NCI-H2171 (cell line): ENCODE results near the gene CENPH.
"Not testable (repeated sequence)": the region's sequence is repeated elsewhere in the genome, so short reads cannot be mapped to it uniquely, and the experiment has no call there.

Experiments used
- DNase-seq: peaks from one replicate; lab custom pipeline; 2025; lab: John Stamatoyannopoulos, UW

The CENPH gene, protein sequence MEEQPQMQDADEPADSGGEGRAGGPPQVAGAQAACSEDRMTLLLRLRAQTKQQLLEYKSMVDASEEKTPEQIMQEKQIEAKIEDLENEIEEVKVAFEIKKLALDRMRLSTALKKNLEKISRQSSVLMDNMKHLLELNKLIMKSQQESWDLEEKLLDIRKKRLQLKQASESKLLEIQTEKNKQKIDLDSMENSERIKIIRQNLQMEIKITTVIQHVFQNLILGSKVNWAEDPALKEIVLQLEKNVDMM

DNA sequence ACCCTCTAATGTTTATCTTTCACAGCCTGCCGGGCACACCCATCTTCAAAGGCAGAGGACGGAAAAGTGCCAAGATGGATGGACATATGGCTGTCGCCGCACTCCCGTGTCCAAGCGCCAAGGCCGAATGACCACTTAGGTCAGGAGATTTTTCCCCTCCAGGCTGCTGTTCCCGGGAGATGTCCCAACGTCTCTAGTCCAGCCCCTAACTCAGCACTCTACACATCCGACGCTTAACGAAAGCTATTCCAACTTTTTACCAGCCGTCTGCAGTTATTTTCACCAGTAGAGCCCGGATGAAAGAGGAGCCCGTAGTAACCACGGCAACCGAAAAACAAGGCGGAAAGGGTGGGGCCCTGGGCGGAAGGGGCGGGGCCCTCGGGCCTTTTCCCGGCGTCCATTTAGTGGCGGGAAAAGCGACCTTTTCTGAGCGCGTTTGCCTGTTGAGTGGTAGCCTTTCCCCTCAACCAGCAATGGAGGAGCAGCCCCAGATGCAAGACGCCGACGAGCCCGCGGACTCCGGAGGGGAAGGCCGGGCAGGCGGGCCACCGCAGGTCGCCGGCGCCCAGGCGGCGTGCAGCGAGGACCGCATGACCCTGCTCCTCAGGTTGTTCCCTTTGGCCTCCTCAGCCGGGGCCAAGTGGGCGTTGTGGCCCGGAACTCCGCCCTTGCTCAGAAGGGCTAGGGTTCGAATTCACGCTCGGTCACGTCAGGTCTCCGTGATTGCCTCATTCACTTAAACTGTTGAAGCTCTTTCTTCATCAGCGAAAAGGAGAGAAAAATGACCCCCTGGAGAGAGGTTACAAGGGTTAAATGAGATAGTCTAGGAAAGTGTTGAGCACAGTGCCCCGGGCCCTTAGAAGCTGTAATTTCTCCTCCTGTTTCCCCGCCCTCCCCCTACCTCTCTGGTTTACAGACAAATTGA is at the start of gene CENPH:
CENPH (plus strand) TSS at position 422 of the 925 bp plus-strand sequence; CDS start at position 474, 52 bp downstream.
- DNase-seq: peak; percentile 77

DNA sequence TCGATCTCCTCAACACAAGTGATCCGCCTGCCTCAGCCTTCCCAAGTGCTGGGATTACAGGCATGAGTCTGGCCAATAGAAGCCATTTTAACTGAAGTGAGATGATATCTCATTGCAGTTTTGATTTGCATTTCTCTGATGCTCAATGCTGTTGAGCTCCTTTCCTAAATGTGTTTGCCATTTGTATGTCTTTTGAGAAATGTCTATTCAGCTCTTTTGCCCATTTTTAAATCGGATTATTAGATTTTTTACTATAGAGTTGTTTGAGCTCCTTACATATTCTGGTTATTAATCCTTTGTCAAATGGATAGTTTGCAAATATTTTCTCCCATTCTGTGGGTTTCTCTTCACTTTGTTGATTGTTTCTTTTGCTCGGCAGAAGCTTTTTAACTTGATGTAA is 49.1 kb upstream of the CENPH start:
- not testable (repeated sequence) for DNase-seq

DNA sequence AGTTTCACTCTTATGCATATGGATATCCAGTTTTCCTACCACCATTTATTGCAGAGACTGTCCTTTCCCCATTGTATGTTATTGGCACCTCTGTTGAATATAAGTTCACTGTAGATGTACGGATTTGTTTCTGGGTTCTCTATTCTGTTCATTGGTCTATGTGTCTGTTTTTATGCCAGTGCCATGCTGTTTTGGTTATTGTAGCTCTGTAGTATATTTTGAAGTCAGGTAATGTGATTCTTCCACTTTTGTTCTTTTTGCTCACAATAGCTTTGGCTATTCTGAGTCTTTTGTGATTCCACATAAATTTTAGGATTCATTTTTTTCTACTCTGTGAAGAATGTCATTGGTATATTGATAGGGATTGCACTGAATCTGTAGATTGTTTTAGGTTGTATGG is 48.6 kb upstream of the CENPH start:
- DNase-seq: no peak

DNA sequence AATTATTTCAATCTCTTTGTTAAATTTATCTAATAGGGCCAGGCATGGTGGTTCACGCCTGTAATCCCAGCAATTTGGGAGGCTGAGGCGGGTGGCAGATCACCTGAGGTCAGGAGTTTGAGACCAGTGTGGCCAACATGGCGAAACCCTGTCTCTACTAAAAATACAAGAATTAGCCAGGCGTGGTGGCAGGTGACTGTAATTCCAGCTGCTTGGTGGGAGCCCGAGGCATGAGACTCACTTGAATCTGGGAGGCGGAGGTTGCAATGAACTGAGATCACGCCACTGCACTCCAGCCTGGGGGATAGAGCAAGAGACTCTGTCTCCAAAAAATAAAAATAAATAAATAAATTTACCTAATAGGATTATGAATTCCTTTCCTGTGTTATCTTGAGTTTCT is 40.8 kb upstream of the CENPH start:
- not testable (repeated sequence) for DNase-seq

DNA sequence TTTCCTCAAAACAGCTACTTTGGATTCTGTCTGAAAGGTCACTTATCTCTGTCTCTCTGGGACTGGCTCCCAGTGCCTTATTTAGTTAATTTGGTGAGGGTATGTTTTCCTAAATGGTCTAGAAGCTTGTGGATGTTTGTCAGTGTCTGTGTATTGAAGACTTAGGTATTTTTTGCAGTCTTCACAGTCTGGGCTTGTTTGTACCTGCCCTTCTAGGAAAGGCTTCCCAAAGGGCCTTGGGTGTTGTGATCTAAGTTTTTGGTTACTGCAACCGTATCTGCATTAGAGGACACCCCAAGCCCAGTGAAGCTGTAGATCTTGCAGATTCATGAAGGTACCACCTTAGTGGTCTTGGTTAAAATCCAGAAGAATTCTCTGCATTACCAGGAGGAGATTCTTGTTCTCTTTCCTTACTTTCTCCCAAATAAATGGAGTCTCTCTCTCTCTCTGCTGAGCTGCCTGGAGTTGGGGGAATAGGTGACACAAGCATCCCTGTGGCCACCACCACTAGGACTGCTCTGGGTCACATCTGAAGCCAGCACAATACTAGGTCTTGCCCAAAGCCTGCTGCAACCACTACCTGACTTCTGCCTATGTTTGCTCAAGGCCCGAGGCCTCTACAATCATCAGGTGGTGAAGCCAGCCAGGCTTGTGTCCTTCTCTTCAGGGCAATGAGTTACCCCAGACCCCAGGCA is 40.3 kb upstream of the CENPH start:
- DNase-seq: no peak

DNA sequence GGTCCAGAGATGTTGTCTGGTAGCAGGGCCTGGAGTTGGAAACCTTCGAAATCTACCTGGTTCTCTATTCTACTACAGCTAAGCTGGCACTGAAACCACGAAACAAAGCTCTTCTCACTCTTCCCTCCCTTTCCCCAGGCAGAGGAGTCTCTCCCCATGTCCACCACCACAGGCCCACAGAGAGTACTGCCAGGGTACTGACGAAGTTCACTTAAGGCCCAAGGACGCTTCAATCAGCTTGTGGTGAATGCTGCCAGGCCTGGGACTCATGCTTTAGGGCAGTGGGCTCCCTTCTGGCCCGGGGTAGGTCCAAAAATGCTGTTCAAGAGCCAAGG is 39.7 kb upstream of the CENPH start:
- DNase-seq: no peak

DNA sequence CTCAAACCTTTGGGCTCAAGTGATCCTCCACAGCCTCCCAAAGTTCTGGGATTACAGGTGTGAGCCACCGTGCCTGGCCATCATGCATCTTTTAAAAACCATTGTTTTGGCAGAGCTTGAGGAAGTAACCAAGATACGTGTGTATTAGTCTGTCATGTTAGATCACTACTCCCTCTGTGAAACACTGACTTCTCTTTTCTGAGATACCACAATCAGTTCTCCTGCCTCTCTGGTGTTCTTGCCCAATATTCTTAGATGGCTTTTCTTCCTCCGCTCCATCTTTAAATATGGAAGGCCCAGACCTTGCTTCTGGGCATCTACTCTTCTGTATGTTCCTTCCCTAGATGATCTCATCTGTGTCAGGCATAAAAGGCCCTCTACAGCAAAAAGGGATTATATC is 36.7 kb upstream of the CENPH start:
- no peak for DNase-seq

DNA sequence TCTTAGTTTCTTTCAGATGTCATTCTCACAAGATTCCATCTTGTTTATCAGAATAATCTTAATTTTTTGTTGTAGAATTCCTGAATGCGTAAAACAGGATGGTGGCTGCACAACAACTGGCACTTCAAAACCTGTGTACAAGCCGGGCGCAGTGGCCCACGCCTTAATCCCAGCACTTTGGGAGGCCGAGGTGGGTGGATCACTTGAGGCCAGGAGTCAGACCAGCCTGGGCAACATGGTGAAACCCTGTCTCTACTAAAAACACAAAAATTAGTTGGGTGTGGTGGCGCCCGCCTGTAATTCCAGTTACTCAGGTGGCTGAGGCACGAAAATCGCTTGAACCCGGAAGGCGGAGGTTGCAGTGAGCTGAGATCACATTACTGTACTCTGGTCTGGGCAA is 32.9 kb upstream of the CENPH start:
- no peak for DNase-seq

DNA sequence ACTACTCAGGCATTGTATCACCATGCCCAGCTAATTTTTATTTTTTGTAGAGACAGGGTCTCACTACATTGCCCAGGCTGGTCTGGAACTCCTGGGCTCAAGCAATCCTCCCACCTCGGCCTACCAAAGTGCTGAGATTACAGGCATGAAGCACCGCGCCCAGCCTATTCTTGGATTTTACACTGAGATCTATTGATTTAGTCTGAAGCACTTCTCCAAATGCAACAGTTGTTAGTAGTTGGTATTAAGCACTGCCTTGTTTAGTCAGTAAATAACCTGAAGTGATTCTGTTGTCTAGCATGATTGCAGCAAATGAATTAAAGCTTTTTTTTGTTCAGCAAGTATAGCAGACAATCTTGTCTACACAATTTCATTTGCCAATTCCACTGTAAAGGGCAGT is 31.3 kb upstream of the CENPH start:
- no peak for DNase-seq

DNA sequence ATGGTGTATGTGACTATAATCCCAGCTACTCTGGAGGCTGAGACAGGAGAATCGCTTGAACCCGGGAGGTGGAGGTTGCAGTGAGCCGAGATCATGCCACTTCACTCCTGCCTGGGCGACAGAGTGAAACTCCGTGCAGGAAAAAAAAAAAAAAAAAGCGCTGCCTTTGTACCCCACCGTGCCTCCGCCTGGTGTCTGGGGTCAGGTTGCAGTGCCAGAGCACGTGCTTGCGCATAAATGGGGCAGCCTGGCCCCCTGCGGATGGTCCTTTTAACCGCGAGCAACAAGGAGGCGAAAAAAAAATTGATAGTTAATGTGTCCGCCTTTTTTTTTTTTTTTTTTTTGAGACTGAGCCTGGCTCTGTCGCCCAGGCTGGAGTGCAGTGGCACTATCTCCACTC is 28.7 kb upstream of the CENPH start:
- DNase-seq: peak; percentile 43

DNA sequence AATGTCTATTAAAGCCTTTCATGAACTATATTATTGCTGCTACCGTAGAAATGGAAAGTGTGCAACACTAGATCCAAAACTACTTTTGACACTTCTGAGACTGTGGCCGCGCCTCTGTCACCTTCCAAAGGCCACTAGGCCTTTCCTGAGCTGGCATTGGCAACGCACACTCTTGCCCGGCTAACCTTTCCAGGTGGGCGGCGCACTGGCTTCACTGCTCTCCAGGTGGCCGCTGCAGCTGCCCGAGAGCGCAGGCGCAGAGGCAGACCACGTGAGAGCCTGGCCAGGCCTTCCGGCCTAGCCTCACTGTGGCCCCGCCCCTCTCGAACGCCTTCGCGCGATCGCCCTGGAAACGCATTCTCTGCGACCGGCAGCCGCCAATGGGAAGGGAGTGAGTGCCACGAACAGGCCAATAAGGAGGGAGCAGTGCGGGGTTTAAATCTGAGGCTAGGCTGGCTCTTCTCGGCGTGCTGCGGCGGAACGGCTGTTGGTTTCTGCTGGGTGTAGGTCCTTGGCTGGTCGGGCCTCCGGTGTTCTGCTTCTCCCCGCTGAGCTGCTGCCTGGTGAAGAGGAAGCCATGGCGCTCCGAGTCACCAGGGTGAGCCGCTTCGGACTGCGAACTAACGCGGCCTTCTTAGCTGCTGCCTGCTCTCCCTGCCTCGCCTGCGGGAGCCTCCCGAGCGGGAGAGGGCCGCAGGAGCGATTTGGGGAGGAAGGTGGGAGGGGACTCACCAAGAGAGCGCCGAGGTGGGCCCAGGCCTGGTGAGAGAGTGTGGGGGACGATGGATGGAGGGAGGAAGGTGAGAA is 22.5 kb upstream of the CENPH start, which contains the start of gene CCNB1:
CCNB1 (plus strand) TSS at position 465 of the 807 bp plus-strand sequence; CDS start at position 578, 113 bp downstream.
- DNase-seq: peak; percentile 91

DNA sequence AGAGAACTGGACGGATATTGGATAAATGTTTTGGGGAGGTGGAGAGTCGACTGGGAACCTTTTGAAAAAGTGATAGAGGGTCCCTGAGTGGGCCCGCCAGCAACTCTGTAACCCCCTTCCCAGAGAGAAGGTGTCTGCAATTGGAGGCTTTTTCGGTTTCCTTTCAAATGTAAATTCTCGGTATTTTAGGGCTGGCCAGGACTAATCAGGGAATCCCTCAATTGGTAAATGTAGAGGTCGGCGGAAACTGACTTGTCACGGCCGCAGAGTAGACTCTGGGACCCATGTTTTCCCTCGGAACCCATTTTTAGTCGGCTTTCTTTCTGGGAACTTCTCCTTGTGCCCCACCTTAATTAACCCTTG is 21.9 kb upstream of the CENPH start:
- no peak for DNase-seq

DNA sequence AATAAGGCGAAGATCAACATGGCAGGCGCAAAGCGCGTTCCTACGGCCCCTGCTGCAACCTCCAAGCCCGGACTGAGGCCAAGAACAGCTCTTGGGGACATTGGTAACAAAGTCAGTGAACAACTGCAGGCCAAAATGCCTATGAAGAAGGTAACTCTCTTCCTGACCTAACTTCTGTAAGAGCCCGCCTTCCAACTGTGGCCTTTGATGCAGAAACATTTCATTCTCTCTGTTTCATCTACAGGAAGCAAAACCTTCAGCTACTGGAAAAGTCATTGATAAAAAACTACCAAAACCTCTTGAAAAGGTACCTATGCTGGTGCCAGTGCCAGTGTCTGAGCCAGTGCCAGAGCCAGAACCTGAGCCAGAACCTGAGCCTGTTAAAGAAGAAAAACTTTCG is 21.5 kb upstream of the CENPH start:
- DNase-seq: no peak

DNA sequence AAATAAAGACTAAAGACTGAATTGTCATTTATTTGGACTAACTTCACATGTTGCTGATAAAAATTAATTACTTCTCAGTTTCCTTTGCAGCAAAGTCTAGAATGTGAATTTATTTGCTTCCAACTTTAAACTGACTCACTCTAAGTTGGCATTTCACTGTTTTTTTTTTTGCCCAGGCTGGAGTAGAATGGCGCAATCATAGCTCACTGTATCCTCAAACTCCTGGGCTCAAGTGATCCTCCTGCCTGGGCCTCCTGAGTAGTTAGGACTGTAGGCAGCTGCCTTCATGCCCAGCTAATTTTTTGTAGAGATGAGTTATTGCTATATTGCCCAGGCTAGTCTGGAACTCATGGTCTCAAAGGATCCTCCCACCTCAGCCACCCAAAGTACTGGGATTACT is 18.9 kb upstream of the CENPH start:
- no peak for DNase-seq

DNA sequence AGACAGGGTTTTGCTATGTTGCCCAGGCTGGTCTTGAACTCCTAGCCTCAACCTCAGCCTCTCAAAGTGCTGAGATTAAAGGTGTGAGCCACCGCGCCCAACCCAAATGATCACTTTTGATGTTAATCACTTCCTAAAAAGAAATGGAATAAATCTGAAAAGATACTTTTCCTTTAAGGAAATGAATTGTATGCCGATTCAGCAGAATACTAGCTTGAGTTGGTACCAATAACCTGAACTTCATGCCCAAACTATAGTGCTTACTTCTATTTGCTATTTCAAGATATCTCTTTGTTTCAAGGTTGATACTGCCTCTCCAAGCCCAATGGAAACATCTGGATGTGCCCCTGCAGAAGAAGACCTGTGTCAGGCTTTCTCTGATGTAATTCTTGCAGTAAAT is 18.4 kb upstream of the CENPH start:
- DNase-seq: no peak

DNA sequence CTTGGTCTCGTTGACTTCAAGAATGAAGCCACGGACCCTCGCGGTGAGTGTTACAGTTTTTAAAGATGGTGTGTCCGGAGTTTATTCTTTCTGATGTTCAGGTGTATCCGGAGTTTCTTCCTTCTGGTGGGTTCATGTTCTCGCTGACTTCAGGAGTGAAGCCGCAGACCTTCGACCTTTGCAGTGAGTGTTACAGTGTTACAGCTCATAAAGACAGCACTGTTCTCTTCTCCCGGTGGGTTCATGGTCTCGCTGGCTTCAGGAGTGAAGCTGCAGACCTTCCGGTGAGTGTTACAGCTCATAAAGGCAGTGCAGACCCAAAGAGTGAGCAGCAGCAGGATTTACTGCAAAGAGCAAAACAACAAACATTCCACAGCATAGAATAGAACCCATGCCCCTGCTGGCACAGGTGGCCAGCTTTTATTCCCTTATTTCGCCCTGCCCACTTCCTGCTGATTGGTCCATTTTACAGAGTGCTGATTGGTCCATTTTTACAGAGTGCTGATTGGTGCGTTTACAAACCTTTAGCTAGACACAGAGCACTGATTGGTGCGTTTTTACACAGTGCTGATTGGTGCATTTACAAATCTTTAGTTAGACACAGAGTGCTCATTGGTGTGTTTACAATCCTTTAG is 7.6 kb upstream of the CENPH start:
- not testable (repeated sequence) for DNase-seq

DNA sequence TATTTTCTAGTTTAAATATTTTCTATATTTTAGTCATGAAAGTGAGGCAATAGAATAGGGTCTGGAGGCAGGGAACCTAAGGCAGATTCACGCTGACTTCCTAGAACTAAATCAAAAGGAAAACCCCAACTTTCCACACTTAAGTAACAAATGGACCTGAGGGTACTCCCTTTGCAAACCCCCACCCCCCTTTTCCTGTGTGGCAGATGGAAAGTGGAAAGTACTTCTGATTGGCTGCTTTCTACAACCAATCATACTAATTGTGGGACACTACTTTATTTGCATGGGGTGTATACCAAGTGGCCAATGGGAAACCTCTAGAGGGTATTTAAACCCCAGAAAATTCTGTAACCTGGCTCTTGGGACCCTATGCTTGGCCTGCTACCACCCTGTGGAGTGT is 4.8 kb upstream of the CENPH start:
- DNase-seq: no peak

DNA sequence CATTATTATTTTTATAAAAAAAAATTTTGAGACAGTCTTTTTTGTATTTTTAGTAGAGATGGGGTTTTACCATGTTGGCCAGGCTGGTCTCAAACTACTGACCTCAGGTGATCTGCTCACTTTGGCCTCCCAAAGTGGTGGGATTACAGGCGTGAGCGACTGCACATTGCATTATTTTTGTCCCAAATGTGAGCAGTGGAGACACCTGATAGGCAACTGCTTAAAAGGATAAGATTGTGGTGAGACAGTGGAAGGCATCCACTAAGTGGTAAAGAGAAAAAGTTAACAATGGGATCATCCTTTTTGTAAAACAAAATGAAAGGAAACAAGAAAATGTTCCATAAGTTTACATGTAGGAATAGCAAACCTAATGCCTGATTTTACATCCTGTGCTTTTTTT is 2.0 kb upstream of the CENPH start:
- DNase-seq: no peak

DNA sequence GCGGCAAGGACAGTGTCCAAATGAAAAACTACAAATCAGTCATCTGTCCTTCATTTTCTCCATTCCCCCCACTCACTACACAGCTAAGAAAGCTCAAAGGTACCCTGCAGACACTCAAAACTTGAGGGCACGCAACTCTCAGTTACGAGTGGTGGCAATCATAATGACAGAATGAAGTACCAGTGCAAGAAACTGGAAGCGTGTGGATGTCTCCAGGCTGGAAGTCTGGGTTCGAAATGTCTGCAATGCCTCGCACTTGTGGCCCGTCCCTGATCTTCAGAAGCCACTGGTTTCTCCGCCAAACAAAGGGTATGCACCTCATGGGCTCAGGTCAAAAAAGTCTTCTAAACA is 597 bp upstream of the CENPH start:
- no peak for DNase-seq

DNA sequence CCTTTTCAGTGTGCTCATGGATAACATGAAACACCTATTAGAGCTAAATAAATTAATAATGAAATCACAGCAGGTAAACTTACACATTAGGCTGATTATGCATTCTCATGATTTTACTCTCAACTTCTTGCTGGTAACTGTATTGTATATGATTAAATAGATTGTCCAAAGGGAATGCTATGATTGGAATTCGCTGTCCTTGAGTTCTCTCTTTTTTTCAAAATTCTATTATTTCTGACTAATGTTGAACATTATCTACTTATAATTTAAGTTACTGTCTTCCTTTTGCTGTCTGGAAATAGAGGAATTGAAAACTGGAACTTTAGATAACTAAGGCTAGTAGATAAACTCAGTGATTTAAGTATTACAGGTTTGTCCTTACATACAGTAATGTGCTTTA is 13.1 kb downstream of the CENPH start:
- no peak for DNase-seq

DNA sequence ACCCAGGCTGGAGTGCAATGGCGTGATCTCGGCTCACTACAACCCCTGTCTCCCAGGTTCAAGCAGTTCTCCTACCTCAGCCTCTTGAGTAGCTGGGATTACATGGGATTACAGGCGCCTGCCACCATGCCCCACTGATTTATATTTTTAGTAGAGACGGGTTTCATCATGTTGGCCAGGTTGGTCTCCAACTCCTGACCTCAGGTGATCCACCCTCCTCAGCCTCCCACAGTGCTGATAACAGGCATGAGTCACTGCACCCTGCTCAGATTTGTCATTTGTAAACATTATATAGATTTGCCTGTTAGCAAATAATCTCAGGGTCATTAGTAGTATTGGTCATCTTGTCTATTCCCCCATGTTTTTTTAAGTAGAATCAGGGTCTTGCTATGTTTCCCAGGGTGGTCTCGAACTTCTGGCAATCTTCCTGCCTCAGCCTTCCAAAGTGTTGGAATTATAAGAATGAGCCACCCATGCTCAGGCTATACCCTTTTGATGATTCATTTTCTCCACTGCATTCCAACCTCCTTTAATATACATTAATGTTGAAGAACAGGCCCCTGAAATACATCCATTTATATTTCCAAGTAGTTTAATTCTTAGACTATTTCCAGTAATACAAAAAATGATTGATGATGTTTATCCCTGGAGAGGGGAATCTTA is 17.3 kb downstream of the CENPH start:
- DNase-seq: no peak
